Measurements from ENCODE around the gene MYO16. TPM values are rescaled to one million over a fixed set of nuclear protein-coding genes. Genes with fewer than 3 reads are reported as not detected.

The MYO16 gene
- total RNA-seq, 1 experiment from 2014 or later = 0.04 TPM

- DNase-seq (ENCODE audit: low spot score) = no peak
Measured at GRCh38 chr13:109121826-109122225, 492.4 kb downstream of the MYO16 start.

DNA sequence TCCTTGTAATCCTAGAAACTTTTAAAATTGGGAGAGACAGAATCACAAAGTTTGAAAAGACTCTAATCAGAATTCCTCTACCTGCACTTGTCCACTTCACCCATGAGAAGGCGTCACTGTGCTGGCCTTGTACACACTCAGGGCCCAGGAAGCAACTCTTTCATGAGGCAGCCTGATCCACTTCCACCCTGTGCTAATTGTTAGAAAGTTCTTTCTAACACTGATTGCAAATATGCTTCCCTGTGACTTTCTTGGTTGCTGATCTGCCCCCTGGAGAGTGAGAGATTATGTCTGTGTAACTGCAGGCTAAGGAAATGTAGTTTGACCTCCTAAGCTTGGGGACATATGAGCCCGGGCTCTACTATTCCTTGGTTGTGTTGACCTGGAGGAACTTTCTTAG lies 494.6 kb downstream of the MYO16 start:
- no peak for DNase-seq (ENCODE audit: low spot score)

DNA sequence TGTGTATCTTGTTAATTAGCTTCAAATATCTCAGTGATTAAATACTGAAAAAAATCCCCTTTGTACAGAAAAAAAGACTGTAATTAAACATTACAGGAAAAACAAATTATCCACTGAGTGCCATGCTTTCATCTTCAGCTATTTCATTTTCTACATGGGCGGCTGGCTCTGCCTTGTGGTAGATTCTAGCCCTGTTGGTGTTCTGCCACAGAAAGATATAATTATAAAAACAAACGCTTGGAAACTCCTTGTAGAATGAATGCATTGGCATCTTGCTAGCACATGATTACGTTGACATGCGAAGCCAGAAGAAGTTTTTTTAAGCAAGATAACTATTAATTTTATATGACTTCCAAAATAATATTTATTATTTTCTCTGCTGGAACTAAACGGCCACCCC lies 496.8 kb downstream of the MYO16 start:
- DNase-seq (ENCODE audit: low spot score) = no peak

DNA sequence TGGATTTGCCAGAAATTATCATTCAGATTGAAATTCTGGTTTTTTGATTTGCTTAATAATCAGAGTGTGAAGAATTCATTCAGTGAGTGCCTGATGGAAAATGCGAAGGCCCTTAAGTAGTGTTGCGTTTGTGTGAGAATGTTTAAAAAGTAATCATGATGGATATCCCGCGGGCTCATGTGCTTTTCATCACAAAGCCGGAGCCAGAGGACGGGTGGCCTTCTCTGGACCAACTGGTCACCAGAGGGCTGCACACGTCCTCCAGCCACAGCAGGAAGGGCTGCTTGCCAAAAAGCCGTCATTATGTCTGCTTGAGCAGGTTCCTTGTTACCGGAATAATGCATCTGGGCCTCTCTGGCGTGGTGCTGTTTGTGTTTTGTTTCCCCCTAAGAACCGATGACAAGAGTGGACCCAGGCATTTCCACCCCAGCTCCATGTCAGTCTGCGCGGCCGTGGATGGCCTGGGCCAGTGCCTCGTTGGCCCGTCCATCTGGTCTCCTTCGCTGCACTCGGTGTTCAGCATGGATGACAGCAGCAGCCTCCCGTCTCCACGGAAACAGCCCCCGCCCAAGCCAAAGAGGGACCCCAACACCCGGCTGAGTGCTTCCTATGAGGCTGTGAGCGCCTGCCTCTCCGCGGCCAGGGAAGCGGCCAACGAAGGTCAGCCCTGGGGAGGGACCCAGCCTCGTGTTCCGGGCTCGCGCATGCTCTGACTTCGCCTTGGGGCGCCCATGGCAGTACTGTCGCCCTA lies 497.7 kb downstream of the MYO16 start:
- DNase-seq (ENCODE audit: low spot score) = no peak

- no peak for DNase-seq (ENCODE audit: low spot score)
Measured at GRCh38 chr13:109128121-109128520, 498.7 kb downstream of the MYO16 start.

- DNase-seq (ENCODE audit: low spot score) = no peak
Measured at GRCh38 chr13:109130093-109130835, 500.9 kb downstream of the MYO16 start.

- no peak for DNase-seq (ENCODE audit: low spot score)
Measured at GRCh38 chr13:109131698-109132257, 502.4 kb downstream of the MYO16 start.

DNA sequence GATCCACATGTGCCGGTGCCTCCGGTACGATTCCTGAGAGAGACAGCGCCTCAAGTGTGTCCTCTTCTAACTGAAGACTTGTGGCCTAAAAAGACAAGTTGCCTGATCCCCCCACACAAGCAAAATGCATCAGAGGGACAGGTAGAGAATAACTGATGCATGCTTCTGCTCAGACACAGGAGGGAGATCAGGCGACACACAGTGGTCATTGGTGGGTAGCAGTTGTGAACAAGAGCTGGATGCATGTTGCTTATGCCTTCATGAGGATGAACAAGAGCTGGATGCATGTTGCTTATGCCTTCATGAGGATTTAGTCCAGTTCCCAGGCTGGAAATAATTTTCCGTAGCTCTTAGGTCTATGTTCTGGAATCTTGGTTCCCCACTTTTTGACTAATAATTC lies 505.6 kb downstream of the MYO16 start:
- no peak for DNase-seq (ENCODE audit: low spot score)

DNA sequence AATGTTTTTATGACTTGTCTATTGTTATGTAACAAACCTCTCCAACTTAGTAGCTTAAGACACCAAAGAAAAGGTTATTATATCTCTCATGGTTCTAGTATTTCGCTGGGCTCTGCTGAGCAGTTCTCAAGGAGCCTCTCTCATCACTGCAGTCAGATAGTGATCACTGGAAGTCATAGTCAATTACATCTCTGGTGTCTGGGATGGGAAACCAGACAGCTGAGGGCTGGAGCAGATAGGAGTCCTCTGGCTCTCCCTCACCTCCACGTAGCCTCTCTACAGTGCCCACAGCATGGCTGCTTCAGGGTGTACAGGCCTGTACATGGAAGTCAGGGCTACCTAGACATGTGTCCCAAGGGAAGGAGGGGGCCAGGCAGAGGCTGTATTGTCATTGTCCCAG lies 507.5 kb downstream of the MYO16 start:
- DNase-seq (ENCODE audit: low spot score) = no peak

- DNase-seq (ENCODE audit: low spot score) = no peak
Measured at GRCh38 chr13:109139346-109139745, 509.9 kb downstream of the MYO16 start.

- no peak for DNase-seq (ENCODE audit: low spot score)
Measured at GRCh38 chr13:109140054-109140453, 510.6 kb downstream of the MYO16 start.

GRCh38 chr13:109140479-109141349 lies 511.3 kb downstream of the MYO16 start:
- DNase-seq (ENCODE audit: low spot score) = no peak

GRCh38 chr13:109141706-109142105 lies 512.3 kb downstream of the MYO16 start:
- DNase-seq (ENCODE audit: low spot score) = no peak

DNA sequence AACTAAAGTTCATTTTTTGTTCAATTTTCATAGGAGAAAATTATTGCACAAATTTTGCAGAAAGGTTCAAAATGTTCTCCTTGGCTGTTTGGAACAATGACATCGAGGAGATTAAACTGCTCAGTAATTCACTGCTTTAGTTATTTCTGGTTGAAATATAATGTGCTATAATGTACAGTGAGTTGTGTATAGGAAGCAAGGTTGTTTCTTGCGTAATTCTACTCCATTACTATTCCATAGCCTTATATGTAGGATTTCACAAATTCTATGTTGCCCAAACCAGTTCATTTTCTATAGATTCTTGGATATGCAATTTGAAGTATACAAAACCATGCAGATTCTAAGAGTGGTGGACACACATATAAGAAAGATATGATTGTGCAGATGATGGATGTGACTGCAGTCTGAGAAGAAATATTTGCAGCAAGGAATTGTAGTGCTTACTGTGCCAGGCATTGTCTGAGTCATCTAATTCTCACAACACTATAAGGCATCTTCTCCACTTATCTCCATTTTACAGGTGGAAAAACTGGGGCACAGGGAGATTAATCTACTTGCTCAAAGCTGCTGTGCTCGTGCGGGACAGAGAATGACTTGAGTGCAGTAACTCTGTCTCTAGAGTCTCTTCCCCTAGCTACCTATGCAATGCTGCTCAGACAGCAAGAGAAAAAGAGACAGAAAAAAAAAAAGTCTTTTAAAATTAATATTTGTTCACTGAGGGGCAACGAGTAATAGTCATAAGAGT lies 515.5 kb downstream of the MYO16 start:
- no peak for DNase-seq (ENCODE audit: low spot score)

- peak; percentile 52 for DNase-seq (ENCODE audit: low spot score)
Measured at GRCh38 chr13:109145631-109146030, 516.2 kb downstream of the MYO16 start.

GRCh38 chr13:109146393-109146792 lies 517.0 kb downstream of the MYO16 start:
- no peak for DNase-seq (ENCODE audit: low spot score)

DNA sequence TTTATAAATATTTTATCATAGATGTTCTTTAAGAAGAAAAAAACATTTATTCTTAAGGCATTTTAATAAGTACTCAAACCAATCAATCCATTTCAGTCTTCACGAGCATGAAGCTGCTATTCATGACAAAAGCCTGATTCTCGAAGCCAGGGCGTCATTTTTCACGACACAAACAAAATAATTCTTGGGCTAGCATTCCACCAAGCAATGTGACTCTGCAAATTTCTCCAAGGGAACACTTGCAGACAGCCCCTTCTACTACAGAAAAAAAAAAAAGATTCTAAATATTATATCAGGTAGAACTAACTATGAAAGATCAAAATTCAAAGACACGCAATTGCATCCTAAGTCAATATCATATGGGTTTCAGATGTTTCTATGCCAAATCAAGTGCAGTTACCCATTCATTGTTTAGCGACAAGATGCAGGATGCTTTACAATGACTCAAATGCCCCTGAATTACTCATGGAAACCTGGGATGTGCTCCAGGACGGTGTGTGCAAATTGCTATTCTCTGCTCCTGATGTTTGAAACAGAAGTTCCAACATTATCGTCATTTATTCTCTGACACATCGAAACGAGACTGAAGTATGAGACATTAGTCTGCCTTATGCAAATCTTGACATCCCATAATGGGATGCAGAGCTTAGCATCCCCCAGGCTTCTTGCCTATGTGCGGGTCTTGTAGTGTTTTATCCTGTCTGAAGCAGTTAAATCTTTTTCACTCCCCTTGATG lies 517.7 kb downstream of the MYO16 start:
- peak; percentile 21 for DNase-seq (ENCODE audit: low spot score)

- DNase-seq (ENCODE audit: low spot score) = peak; percentile 16
Measured at GRCh38 chr13:109148243-109148642, 518.8 kb downstream of the MYO16 start.

DNA sequence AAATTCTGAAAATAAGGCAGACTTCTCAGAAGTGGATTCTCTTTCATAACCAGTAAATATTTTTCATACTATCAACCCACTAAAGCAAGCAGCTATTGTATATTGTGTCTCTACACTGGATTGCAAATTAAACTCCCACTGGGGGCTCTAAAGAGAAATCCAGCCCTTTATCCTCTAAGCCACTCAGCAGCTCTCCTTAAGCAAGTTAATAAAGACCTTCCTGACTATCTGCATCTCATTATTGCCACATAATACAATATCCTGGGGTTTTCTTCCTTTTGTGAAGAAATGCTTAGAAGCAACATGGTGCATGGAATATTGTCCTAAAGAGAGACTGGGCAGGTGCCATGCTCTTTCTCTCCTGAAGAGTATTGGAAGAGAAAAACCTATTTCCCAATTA lies 521.3 kb downstream of the MYO16 start:
- no peak for DNase-seq (ENCODE audit: low spot score)

DNA sequence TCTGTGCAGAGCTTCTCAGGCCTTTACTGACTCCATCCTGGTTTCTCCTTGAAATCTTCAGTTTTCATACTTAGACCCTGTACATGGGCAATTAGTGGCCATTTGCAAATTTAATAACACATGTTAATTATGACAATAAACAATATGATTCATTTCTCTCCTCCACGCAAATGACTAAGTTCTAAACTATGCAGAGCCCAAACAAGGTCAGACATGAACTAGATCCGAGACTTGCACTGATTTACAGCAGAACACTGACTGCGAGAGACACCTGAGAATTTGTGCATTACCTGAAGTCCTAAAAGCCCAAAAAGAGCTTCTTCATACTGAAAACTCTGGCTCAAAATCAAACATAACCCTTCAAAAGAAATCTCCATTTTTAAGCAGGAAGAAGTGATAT lies 521.8 kb downstream of the MYO16 start:
- no peak for DNase-seq (ENCODE audit: low spot score)

GRCh38 chr13:109151696-109152095 lies 522.3 kb downstream of the MYO16 start:
- no peak for DNase-seq (ENCODE audit: low spot score)

All from H4 (cell line).